ENCODE measurements around the gene MXD3. TPM values are rescaled to one million over a fixed set of nuclear protein-coding genes. Genes with fewer than 3 reads are reported as not detected.

The MXD3 gene
- total and polyA plus RNA-seq, 2 donors (not counting 3 experiments of a cell fraction or from before 2014, with no cell fraction given): 38.4 to 44.2 TPM

- Histone ChIP-seq H3K79me2 (ENCODE audit: control insufficient read depth, insufficient read depth, low read length) (no peaks in the 10 kb centered on the region), H3K4me1 (ENCODE audit: control insufficient read depth, extremely low read depth, insufficient read depth, low read length) (no peaks in the 10 kb centered on the region), H3K9me1 (replicated peaks; ENCODE audit: control insufficient read depth, extremely low read depth, insufficient read depth, low read length) (no peaks in the 10 kb centered on the region), H3K36me3 (ENCODE audit: control insufficient read depth in 2 of 2, extremely low read depth in 1 of 2, insufficient read depth in 2 of 2, low read length in 2 of 2) (peaks cover 0 to 8% of the 10 kb centered on the region in 2 experiments), H3K9ac (replicated peaks; ENCODE audit: extremely low read depth, insufficient read depth, low read length) (no peak overlapping the region), H3K27ac (ENCODE audit: insufficient read depth, low read depth, low read length) (no peak overlapping the region), H3K27me3 (ENCODE audit: control insufficient read depth in 2 of 2, insufficient read depth in 2 of 2, low read length in 2 of 2) (no peaks in the 10 kb centered on the region), H3K4me3 (replicated peaks in 1 of 3; ENCODE audit: insufficient read depth in 1 of 3, low read depth in 1 of 3, low read length in 3 of 3) (no peak overlapping the region), H2AFZ (ENCODE audit: low read depth, low read length) (no peak overlapping the region), H3K4me2 (ENCODE audit: insufficient read depth, low read length) (no peak overlapping the region), H4K20me1 (replicated peaks; ENCODE audit: control insufficient read depth, extremely low read depth, insufficient read depth, low read length) (no peaks in the 10 kb centered on the region), H3K9me3 (replicated peaks; ENCODE audit: control insufficient read depth, insufficient read depth, low read length) (no peaks in the 10 kb centered on the region)
- TF ChIP-seq GATA2 (IDR thresholded peaks at IDR 0.05; ENCODE audit: insufficient read depth, insufficient read length, low read depth, low read length) (no peak), EZH2 (IDR thresholded peaks at IDR 0.05; ENCODE audit: borderline replicate concordance, low read depth, low read length, severe bottlenecking) (no peak), POLR2AphosphoS5 (IDR thresholded peaks at IDR 0.05; ENCODE audit: insufficient read depth, low read depth, low read length) (no peak), FOS (IDR thresholded peaks at IDR 0.05; ENCODE audit: borderline replicate concordance, insufficient read depth, low read length) (no peak), CTCF (IDR thresholded peaks at IDR 0.05; ENCODE audit: extremely low read depth in 1 of 2, insufficient read depth in 1 of 2, low read depth in 1 of 2, low read length in 2 of 2) (no peak), MYC (IDR thresholded peaks at IDR 0.05; ENCODE audit: low read depth, low read length) (no peak), POLR2A (IDR thresholded peaks at IDR 0.05; ENCODE audit: low read depth, low read length) (no peak), JUN (IDR thresholded peaks at IDR 0.05; ENCODE audit: borderline replicate concordance, insufficient read depth, insufficient read length, low read depth) (no peak), MAX (IDR thresholded peaks at IDR 0.05; ENCODE audit: insufficient read depth, insufficient read length) (no peak)
- ChIA-PET CTCF (interaction anchor here (1.0 to 3.5 kb wide), 6 partner anchors 8 to 208 kb away, joined by 3 to 44 read pairs (median 14); no protein-coding TSS in a partner anchor), POLR2A (no interaction called here)
- intact Hi-C loops (cut with micrococcal nuclease) (loop anchor here (2.0 kb wide), 1 partner anchor 135 kb away; no protein-coding TSS in a partner anchor), dilution Hi-C loops (cut with MboI; ENCODE audit: extremely low pct_ligation_motif_present, low sequenced_read_pairs) (loop anchor here (5.0 kb wide), 1 partner anchor 42 kb away; no protein-coding TSS in a partner anchor)
- FAIRE-seq (no peak), DNase-seq (ENCODE audit: low read depth, low spot score) (no peak)
- no TSS peak for BruUV-seq (replicated peaks)
Observed at GRCh38 chr5:177319913-177320588, 8.4 kb upstream of the MXD3 start.

Data from endothelial cell of umbilical vein (primary cell).